Ovary (tissue), 3 donors: ENCODE results near the gene RTL1.

Source experiments
- CTCF ChIP-seq, 3 donors: fragments of 450-650 bp in 2 of 3; fragments of 200-600 bp in 1 of 3; IDR thresholded peaks; one replicate each; pipeline versions ENCODE4 v1.5.1 to v1.8.0; 2016 to 2022; ENCODE audit warnings: antibody characterized with exemption in 3 of 3, mild to moderate bottlenecking in 1 of 3
- EP300 ChIP-seq: sonication (generic); formaldehyde crosslinking; IDR thresholded peaks from one replicate; pipeline ENCODE4 v1.6.1; 2017; ENCODE audit warnings: antibody characterized with exemption
- POLR2A ChIP-seq: fragments of 450-650 bp; IDR thresholded peaks from one replicate; pipeline ENCODE4 v1.6.1; 2017; ENCODE audit warnings: antibody characterized with exemption, mild to moderate bottlenecking, moderate library complexity
- donor health status: DM: no; HTN: no; CAD: no.

- TF ChIP-seq CTCF (IDR thresholded peaks at IDR 0.05) = no peak
- TF ChIP-seq POLR2A = no peak
- no peak for TF ChIP-seq EP300
Observed at GRCh38 chr14:100892496-100893227, 10.9 kb downstream of the RTL1 start.
